ENCODE data around the gene BHMT2. TPM values are rescaled to one million over a fixed set of nuclear protein-coding genes. Genes with fewer than 3 reads are reported as not detected.

Gene BHMT2
- total RNA-seq, 3 donors from 2014 or later (not counting 1 experiment from before 2014, with no cell fraction given), result not detected

DNA sequence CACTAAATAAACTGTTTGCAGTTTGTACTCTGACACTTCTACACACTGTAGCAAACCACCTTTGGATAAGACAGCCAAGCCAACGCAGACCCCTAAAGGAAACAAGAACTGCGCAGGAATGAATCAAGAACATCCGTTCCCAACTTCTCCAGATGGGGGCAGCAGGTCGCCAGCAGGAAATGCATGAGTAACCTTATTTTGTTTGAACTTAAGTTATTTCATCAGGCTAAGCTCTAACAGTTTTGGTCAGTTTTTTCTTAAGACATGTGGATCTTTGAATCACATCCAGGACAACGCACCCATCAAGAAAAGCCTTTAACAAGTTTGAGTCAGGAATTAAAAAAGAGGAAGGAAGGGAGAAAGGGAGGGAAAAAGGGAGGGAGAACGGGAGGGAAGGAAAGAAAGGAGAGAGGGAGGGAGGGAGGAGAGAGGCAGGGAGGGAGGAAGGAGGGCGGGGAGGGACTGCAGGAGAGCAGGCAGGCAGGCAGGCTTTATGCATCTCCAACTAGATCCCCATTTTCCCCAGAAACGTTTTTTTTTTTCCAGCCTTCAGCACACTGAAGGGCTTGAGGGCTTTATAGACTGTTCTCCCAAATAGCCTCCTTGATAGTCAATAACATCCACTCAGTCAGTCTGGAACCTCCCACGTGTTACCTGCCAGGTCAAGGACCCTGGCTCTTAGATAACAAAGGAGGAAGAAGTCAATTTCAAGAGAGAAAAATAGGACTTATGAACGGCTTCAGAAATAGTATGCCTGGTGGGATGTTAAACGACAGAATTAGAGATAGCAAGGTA, 64.3 kb downstream of the BHMT2 start:
- H3K9me3 ChIP-seq (ENCODE audit: control insufficient read depth, insufficient read depth, low read length), result no peaks in the 10 kb centered on the region
- no peaks in the 10 kb centered on the region for H3K27me3 ChIP-seq (ENCODE audit: control insufficient read depth, insufficient read depth, low read length)
- DNase-seq (peak; percentile 28 to 77), ATAC-seq (peak; percentile 72 to 85 (median 78))
- no peaks in the 10 kb centered on the region for H3K36me3 Mint-ChIP-seq
- peak overlapping the region in 1 of 2 donors; percentile 59 for H3K27ac Mint-ChIP-seq
- no peak overlapping the region for H3K4me3 ChIP-seq (ENCODE audit: low read length)
- peak overlapping the region; percentile 82 for H3K4me3 Mint-ChIP-seq
- peaks cover 10% of the 10 kb centered on the region in 2 donors for H3K4me1 Mint-ChIP-seq
- H3K9me3 Mint-ChIP-seq, result no peaks in the 10 kb centered on the region
- H3K36me3 ChIP-seq (ENCODE audit: control insufficient read depth, insufficient read depth, low read length), result no peaks in the 10 kb centered on the region
- peaks cover 0 to 7% of the 10 kb centered on the region in 2 donors for H3K27me3 Mint-ChIP-seq (ENCODE audit: low read depth in 2 of 2)
- peaks cover 8% of the 10 kb centered on the region for H3K4me1 ChIP-seq (ENCODE audit: control insufficient read depth, insufficient read depth, low read length)
- intact Hi-C loops (cut with micrococcal nuclease), result loop anchor here (1.0 to 10.0 kb wide), 6 partner anchors 109 to 813 kb away; no protein-coding TSS in a partner anchor
- TF ChIP-seq, protein P1, sequence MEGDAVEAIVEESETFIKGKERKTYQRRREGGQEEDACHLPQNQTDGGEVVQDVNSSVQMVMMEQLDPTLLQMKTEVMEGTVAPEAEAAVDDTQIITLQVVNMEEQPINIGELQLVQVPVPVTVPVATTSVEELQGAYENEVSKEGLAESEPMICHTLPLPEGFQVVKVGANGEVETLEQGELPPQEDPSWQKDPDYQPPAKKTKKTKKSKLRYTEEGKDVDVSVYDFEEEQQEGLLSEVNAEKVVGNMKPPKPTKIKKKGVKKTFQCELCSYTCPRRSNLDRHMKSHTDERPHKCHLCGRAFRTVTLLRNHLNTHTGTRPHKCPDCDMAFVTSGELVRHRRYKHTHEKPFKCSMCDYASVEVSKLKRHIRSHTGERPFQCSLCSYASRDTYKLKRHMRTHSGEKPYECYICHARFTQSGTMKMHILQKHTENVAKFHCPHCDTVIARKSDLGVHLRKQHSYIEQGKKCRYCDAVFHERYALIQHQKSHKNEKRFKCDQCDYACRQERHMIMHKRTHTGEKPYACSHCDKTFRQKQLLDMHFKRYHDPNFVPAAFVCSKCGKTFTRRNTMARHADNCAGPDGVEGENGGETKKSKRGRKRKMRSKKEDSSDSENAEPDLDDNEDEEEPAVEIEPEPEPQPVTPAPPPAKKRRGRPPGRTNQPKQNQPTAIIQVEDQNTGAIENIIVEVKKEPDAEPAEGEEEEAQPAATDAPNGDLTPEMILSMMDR (IDR thresholded peaks at IDR 0.05), result no peak
- 9% methylated on average over 8 of the region's 11 CpGs for WGBS (ENCODE audit: insufficient coverage)
- H3K27ac ChIP-seq (ENCODE audit: low read length), result no peak overlapping the region

DNA sequence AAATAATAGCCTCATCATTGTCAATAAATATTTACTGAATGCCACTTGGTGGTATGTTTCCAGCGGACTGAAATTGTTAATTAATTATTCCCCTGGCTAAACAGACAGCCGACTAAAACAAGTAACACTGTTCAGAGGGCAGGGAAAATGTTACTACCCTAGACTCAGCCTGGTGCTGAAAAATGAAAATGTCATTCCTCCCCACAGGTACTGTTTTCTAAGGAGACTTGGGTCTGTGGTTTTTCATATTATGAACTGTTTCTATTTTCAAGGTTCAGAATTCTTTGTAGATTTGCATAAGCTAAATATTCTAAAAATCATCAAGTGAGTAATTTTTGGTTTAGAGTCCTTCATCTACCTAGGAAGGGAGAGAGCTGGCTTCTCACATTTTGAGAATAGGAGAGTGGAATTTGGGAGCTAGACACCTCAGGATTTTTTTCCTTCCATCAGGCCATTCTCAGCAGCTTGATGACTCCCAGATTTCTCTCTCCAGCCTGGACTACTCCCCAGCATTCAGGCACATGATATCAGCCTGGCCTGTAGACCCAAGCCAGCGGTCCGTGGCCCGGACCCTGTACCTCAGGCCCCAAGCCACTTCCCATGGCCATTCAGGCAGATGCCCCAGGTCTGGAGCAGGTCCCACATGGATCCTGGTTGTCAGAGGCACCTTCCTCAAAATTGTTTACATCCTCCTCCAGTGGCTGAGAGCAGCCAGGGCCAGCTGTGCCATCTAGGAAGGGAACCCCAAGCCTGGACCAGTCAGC, 66.4 kb downstream of the BHMT2 start:
- no peak for ATAC-seq

DNA sequence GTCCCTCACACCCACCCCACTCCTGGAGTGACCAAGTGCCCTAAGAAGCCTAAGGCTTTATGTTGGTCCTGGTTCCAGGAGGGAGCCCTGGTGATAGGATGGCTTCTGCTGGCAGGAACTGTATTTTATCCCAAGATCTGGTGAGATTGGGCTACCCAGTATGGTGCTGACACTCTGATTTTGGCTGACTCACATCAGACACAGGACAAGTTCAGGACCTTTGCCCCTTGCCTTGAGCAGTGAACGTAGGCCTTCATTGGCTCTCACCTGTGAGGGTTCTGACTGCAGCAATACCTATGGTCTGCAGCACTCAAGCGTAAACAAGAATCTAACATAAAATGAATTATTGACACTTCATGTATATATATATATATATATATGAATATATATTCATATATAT, 67.1 kb downstream of the BHMT2 start:
- intact Hi-C loops (cut with micrococcal nuclease), result loop anchor here (10.0 kb wide), 1 partner anchor 328 kb away; no protein-coding TSS in a partner anchor
- whole genome bisulfite sequencing (ENCODE audit: insufficient coverage), result 78% methylated on average over 1 of the region's 2 CpGs

More for the DNA sequence above, 66.4 kb downstream of the BHMT2 start:
- DNase-seq, result no peak
- WGBS (ENCODE audit: insufficient coverage), result 90% methylated on average over 5 of the region's 5 CpGs
- Mint-ChIP-seq H3K4me3 (no peak overlapping the region), H3K9me3 (no peaks in the 10 kb centered on the region), H3K4me1 (peaks cover 10% of the 10 kb centered on the region in 2 donors), H3K36me3 (no peaks in the 10 kb centered on the region), H3K27me3 (ENCODE audit: low read depth in 2 of 2) (peaks cover 0 to 10% of the 10 kb centered on the region in 2 donors), H3K27ac (no peak overlapping the region)
- H3K27ac ChIP-seq (ENCODE audit: low read length), result no peak overlapping the region
- no peaks in the 10 kb centered on the region for H3K36me3 ChIP-seq (ENCODE audit: control insufficient read depth, insufficient read depth, low read length)
- H3K4me3 ChIP-seq (ENCODE audit: low read length), result no peak overlapping the region
- peaks cover 8% of the 10 kb centered on the region for H3K4me1 ChIP-seq (ENCODE audit: control insufficient read depth, insufficient read depth, low read length)
- TF ChIP-seq, protein P1 (IDR thresholded peaks at IDR 0.05), result no peak
- no peaks in the 10 kb centered on the region for H3K27me3 ChIP-seq (ENCODE audit: control insufficient read depth, insufficient read depth, low read length)
- intact Hi-C loops (cut with micrococcal nuclease), result loop anchor here (10.0 kb wide), 1 partner anchor 329 kb away; no protein-coding TSS in a partner anchor
- no peaks in the 10 kb centered on the region for H3K9me3 ChIP-seq (ENCODE audit: control insufficient read depth, insufficient read depth, low read length)

More for the DNA sequence above, 67.1 kb downstream of the BHMT2 start:
- H3K27ac Mint-ChIP-seq, result no peak overlapping the region
- Histone ChIP-seq H3K4me1 (ENCODE audit: control insufficient read depth, insufficient read depth, low read length) (peaks cover 8% of the 10 kb centered on the region), H3K4me3 (ENCODE audit: low read length) (no peak overlapping the region), H3K27me3 (ENCODE audit: control insufficient read depth, insufficient read depth, low read length) (no peaks in the 10 kb centered on the region), H3K36me3 (ENCODE audit: control insufficient read depth, insufficient read depth, low read length) (no peaks in the 10 kb centered on the region), H3K27ac (ENCODE audit: low read length) (no peak overlapping the region), H3K9me3 (ENCODE audit: control insufficient read depth, insufficient read depth, low read length) (no peaks in the 10 kb centered on the region)
- H3K9me3 Mint-ChIP-seq, result no peaks in the 10 kb centered on the region
- no peak for ATAC-seq
- no peaks in the 10 kb centered on the region for H3K36me3 Mint-ChIP-seq
- peaks cover 0 to 10% of the 10 kb centered on the region in 2 donors for H3K27me3 Mint-ChIP-seq (ENCODE audit: low read depth in 2 of 2)
- DNase-seq, result no peak
- peaks cover 10% of the 10 kb centered on the region in 2 donors for H3K4me1 Mint-ChIP-seq
- TF ChIP-seq, protein P1 (IDR thresholded peaks at IDR 0.05), result no peak
- H3K4me3 Mint-ChIP-seq, result no peak overlapping the region

Other genes starting within 250 kb of the BHMT2 start
- 10 to 100 TPM in 1 of 3 donors, 1 to 10 TPM in 2; 8.6 to 12.8 (median 8.9) TPM for gene ARSB, start 84.5 kb upstream of the BHMT2 start, total RNA-seq
- 1 to 10 TPM in 2 of 3 donors, under 1 TPM in 1; 0.43 to 2.9 (median 2.4) TPM for gene DMGDH, start 93 bp upstream of the BHMT2 start, total RNA-seq
- gene BHMT, start 42.0 kb downstream of the BHMT2 start, total RNA-seq, result not detected
- 10 to 100 TPM; 27.6 to 30.4 (median 28.7) TPM for gene JMY, start 166.4 kb downstream of the BHMT2 start, total RNA-seq

All from natural killer cell (primary cell).